ENCODE data around the gene CCDC136.
A peak's percentile ranks its signal among the peaks of the same experiment; 100 is the strongest.

The CCDC136 gene

GRCh38 chr7:128826916-128827247 lies 35.1 kb downstream of the CCDC136 start:
- Histone ChIP-seq H3K9ac (ENCODE audit: low read length) (no peak overlapping the region), H3K79me2 (ENCODE audit: insufficient read depth, low read length) (no peaks in the 10 kb centered on the region), H3K4me3 (ENCODE audit: low read depth, low read length, poor library complexity, severe bottlenecking) (no peak overlapping the region), H3F3A (ENCODE audit: insufficient read depth, low read length) (no peaks in the 10 kb centered on the region), H3K9me2 (ENCODE audit: low read depth, low read length) (no peaks in the 10 kb centered on the region), H3K4me1 (ENCODE audit: insufficient read depth, low read length, severe bottlenecking) (no peaks in the 10 kb centered on the region), H4K20me1 (ENCODE audit: insufficient read depth, low read length) (no peaks in the 10 kb centered on the region), H3K27me3 (ENCODE audit: insufficient read depth, low read length) (peaks cover 20% of the 10 kb centered on the region), H3K27ac (ENCODE audit: low read depth, low read length, poor library complexity, severe bottlenecking) (no peak overlapping the region), H3K36me3 (ENCODE audit: insufficient read depth, low read length) (no peaks in the 10 kb centered on the region), H2AFZ (ENCODE audit: low read length) (no peak overlapping the region), H3K4me2 (ENCODE audit: low read length) (no peak overlapping the region), H3K9me3 (ENCODE audit: low read length) (no peaks in the 10 kb centered on the region)
- TF ChIP-seq EZH2 (IDR thresholded peaks at IDR 0.05; ENCODE audit: borderline replicate concordance, low read length) (no peak), CTCF (IDR thresholded peaks at IDR 0.05; ENCODE audit: low read length) (no peak)

GRCh38 chr7:128827248-128827958 lies 35.6 kb downstream of the CCDC136 start:
- Histone ChIP-seq H3F3A (ENCODE audit: insufficient read depth, low read length) (no peaks in the 10 kb centered on the region), H3K36me3 (ENCODE audit: insufficient read depth, low read length) (no peaks in the 10 kb centered on the region), H4K20me1 (ENCODE audit: insufficient read depth, low read length) (no peaks in the 10 kb centered on the region), H3K27ac (ENCODE audit: low read depth, low read length, poor library complexity, severe bottlenecking) (no peak overlapping the region), H3K79me2 (ENCODE audit: insufficient read depth, low read length) (no peaks in the 10 kb centered on the region), H3K4me1 (ENCODE audit: insufficient read depth, low read length, severe bottlenecking) (no peaks in the 10 kb centered on the region), H2AFZ (ENCODE audit: low read length) (no peak overlapping the region), H3K4me2 (ENCODE audit: low read length) (no peak overlapping the region), H3K27me3 (ENCODE audit: insufficient read depth, low read length) (peaks cover 20% of the 10 kb centered on the region), H3K9me2 (ENCODE audit: low read depth, low read length) (no peaks in the 10 kb centered on the region), H3K9ac (ENCODE audit: low read length) (no peak overlapping the region), H3K9me3 (ENCODE audit: low read length) (no peaks in the 10 kb centered on the region), H3K4me3 (ENCODE audit: low read depth, low read length, poor library complexity, severe bottlenecking) (no peak overlapping the region)
- TF ChIP-seq EZH2 (IDR thresholded peaks at IDR 0.05; ENCODE audit: borderline replicate concordance, low read length) (0 out of 2 replicates have a peak, but pooled peaks have one; percentile 4), CTCF (IDR thresholded peaks at IDR 0.05; ENCODE audit: low read length) (no peak)

- peaks cover 20% of the 10 kb centered on the region for H3K27me3 ChIP-seq (ENCODE audit: insufficient read depth, low read length)
- H3K9me2 ChIP-seq (ENCODE audit: low read depth, low read length): no peaks in the 10 kb centered on the region
- H3F3A ChIP-seq (ENCODE audit: insufficient read depth, low read length): no peaks in the 10 kb centered on the region
- no peaks in the 10 kb centered on the region for H3K9me3 ChIP-seq (ENCODE audit: low read length)
- no peak overlapping the region for H3K4me3 ChIP-seq (ENCODE audit: low read depth, low read length, poor library complexity, severe bottlenecking)
- H4K20me1 ChIP-seq (ENCODE audit: insufficient read depth, low read length): no peaks in the 10 kb centered on the region
- H3K36me3 ChIP-seq (ENCODE audit: insufficient read depth, low read length): no peaks in the 10 kb centered on the region
- no peak overlapping the region for H2AFZ ChIP-seq (ENCODE audit: low read length)
- no peaks in the 10 kb centered on the region for H3K4me1 ChIP-seq (ENCODE audit: insufficient read depth, low read length, severe bottlenecking)
- no peak overlapping the region for H3K27ac ChIP-seq (ENCODE audit: low read depth, low read length, poor library complexity, severe bottlenecking)
- TF ChIP-seq EZH2 (IDR thresholded peaks at IDR 0.05; ENCODE audit: borderline replicate concordance, low read length) (no peak), CTCF (IDR thresholded peaks at IDR 0.05; ENCODE audit: low read length) (no peak)
- no peak overlapping the region for H3K9ac ChIP-seq (ENCODE audit: low read length)
- no peak overlapping the region for H3K4me2 ChIP-seq (ENCODE audit: low read length)
- no peaks in the 10 kb centered on the region for H3K79me2 ChIP-seq (ENCODE audit: insufficient read depth, low read length)
Measured at GRCh38 chr7:128827971-128828711, 36.4 kb downstream of the CCDC136 start.

Data from OCI-LY1 (cell line).